Measurements from ENCODE around the gene MRPS14.
A peak's percentile ranks its signal among the peaks of the same experiment; 100 is the strongest.

MRPS14 gene

DNA sequence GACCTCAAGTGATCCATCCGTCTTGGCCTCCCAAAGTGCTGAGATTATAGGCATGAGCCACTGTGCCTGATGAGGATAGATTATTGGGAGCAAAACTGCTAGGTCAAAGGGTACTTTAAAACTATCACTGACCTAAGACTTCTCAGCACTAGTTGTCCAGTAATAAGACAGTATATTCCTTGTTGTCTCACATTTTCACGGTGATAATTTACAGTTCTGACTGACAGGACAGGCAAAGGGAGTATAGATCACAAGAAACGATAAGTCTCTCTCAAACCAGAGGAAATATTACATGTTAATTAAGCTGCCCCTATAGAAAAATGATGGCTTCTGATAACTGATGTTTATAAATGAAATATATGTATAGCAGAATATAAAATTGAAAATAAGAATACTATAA is 3.7 kb downstream of the MRPS14 start:
- DNase-seq = no peak

DNA sequence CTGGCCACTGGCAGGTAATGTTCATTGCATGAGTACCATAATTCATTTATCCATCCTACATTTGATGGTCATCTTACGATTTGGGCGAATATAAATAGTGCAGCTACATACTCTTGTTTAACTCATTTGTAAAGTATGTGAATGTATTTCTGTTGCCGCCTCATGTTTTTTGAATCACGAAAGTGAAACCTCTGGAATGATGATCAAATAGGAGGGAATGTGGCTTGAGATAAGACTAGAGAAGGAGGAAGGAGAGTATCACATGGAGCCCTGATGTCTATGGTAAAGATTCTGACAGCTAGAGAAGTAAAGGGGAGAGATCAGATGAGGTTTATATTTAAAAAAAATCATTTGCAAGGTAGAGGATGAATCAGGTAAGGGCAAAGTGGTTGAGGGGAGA is 8.0 kb downstream of the MRPS14 start:
- DNase-seq = no peak

DNA sequence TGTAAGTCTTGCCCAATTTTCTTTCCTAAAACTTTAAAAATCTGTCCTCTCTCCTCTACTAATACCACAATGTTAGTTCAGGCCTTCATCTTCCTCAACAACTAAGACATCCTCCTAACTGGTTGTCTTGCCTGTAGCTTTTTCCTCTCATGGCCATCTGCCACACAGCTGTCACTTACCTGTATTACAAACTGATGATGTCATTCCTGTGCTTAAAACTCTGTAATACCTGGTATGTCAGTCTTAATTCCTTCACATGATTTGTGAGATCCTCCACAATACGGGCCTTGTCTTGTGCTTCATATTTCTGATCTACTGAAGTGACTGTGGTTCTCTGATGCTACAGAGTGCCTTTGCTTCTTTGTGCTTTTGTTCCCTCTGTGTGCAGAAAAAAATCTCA is 9.8 kb downstream of the MRPS14 start:
- no peak for DNase-seq

DNA sequence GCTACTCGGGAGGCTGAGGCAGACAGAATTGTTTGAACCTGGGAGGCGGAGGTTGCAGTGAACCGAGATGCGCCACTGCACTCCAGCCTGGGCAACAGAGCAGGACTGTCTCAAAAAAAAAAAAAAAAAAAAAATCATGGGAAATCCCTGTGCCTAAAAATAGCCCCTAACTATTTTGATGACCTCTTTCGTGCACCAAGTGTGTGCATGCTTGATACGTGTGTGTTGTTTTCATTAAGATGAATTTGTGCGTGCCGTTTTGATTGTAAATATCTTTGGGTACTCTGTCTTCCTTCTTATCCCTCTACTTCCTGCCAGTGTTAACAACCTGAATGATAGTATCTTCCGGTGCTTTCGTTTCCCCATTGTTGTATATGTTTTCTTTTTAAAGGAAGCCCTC is 13.7 kb downstream of the MRPS14 start:
- DNase-seq = no peak

DNA sequence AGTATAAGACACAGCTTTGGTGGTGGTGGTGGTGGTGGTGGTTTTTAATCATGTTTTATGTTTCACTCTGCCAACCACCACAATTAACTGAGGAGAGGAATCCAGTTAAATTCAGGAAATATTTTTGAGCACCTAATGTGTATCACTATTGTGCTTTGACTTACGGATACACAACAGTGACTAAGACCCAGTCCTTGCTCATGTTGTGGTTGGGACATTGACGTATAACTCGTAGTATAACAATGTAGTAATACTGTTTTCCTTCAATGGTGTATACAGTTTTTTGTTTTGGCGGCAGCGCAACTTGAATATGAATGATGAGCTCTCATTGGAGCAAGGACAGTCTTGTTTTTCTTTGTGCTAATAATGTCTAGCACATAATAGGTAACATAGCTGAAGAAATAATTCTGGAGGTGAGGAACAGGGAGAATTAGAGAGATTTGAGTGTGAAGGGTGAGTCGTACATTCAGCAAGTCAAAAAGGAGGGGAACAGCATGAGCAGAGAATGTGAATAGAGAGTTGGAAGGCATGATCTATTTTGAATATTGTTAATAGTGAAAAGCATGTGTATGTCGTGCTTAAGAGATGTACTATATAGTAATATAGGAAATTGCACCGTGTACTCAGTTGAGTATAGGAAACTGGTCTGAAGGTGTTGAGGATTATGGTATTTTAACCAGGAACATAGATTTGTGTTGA is 18.0 kb downstream of the MRPS14 start:
- DNase-seq = no peak

DNA sequence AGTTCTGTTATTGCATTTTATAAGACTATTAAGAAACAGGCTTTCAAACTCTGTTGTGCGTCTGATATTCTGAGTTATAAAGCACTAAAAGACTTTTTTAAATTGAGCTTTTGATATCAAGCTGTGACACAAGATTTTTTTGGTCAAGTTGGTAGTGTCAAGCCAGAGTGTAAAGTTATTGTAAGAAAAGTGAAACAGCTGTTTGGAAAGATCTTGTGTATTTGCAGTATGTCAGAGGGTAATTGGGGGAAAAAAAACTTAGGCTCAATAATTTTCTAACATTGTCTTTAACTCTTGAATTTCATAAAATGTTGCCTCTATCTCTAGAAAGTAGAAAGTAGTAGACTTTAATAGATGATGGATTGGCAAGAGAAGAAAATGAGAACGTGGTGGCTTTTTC is 19.7 kb downstream of the MRPS14 start:
- no peak for DNase-seq

DNA sequence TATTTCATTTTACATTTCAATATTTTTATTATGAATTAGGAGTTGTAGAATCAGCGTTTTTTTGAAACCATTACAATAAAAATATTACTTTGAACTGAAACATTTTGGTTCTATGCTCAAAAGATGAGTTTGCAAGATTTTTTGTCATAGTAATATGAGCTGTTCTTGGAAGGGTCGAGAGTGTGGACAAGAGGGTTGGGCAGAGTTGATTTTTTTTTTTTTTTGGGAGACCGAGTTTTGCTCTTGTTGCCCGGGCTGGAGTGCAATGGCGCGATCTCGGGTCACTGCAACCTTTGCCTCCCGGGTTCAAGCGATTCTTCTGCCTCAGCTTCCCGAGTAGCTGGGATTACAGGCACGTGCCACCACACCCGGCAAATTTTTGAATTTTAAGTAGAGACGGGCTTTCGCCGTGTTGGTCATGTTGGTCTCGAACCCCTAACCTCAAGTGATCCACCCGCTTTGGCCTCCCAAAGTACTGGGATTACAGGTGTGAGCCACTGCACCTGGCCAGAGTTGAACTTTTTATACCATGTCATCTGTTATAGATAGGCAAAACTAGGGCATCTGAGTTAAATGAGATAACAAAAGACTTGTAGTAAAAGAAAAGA is 20.2 kb downstream of the MRPS14 start:
- DNase-seq = no peak

DNA sequence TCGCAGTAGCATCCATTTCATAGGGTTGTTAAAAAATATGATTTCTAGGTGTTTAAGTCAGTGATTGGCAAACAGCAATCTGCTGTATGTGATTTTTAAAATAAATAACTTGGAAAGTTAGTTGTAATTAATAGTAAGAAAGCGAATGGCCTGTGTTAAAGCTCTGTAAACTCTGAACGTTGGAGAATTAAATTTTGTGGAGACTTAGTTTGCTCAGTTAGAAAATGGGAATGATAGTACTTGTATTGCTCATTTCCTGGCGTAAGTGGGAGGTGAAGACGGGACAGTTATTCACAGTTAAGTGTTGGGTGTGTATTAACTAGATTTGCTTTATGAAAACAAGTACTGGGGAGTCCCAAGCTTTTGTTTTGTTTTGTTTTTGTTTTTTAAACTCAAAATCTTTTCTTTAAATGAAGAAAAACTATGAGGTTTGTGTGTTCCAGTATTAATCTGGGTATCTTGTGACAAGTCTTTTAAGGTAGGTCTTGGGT is 22.5 kb downstream of the MRPS14 start:
- no peak for DNase-seq

DNA sequence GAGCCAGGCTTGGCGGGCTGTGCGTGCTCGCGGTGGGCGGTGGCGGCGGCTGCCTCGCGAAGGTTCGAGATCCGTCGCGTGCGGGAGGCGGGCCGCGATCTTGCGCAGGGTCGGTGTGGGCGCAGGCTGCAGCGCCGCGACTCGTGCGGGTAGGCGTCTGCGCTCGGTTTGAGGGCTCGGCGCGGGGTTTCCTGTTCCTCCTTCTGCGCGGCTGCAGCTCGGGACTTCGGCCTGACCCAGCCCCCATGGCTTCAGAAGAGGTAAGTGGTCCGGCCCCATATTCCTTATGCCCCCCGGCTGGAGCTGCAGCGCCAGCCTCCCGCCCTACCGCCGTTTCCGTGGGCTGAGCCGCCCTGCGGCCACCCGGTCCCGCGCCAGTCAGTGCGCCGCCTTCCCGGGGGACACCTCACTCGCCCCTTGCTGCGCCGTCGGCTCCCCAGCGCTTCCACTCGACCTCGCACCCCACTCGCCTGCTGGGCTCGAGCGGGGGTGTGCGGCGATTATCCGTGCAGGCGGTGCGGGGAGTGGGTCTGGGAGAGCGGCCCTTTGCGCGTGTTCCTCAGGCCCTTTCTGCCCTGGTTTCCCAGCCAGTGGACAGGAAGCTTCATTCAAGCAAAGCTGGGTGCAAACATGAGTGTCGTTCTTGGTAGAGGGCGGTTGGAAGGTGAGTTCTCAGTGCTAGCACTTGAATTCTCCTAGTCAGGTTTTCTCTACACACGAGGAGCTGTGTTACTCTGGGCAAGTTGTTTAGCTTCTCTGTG is 23.1 kb downstream of the MRPS14 start, which contains the start of gene CACYBP:
CACYBP (plus strand) TSS at position 12 of the 761 bp plus-strand sequence; CDS start at position 246, 234 bp downstream.
- DNase-seq = no peak

DNA sequence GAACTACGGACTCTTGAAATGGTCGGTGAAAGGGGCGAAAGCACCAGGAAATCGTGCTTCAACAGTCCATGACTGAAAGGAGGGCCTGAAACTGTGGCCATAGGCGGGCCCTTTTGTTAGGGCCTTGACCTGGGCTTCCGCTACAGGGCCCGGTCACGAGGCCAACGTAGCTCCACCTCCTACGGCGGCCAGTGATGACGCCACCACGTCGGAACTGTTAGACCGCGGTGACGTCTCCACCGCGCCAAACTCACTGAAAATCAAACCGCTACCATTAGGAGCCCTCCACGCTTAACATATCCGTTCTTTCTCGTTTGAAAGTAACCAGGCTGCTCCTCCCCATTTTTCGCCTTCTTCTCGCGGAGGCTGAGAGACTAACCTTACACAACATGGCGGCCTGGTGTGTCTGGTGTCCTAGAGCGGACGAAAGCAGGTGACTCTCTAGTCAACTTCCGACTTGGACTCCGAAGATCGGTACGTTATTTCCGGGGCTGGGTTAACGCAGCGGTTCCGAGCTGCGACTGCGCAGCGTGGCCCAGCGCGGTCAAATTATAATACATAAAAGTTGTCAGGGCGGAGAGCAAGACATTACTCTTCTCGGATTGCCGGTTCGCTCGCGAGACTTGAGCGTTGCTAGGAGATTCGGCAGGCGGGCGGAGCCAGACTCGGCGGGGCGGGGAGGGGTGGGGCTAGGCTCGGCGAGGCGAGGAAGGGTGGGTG is 23.8 kb downstream of the MRPS14 start:
- DNase-seq = peak; percentile 99

DNA sequence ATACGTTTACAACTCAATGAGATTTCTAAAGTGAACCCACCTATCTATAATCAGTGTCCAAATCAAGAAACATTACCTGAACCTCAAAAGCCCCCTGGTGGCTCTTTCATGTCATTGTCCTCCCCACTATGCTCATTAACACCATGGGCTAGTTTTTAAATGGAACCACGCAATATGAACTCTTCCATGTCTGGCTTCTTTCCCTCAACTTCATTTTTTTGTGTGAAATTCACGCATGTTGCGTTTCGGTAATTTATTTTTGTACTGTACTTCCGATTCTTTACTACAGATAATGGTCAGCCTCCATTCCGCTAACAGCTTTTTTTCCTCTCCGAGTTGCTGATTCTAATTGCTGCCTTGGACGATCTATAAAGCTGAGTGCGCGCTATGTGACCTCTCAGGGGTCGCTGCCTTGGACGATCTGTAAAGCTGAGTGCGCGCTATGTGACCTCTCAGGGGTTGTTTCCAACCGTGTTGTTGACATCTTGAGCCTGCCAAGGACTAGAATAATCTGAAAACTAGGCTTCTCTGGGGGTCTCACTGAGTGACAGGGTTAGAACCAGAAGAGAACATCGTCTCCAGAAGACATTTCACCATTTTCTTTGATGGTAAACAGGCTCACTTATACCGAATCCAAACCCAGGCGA is 24.5 kb downstream of the MRPS14 start:
- DNase-seq = no peak

DNA sequence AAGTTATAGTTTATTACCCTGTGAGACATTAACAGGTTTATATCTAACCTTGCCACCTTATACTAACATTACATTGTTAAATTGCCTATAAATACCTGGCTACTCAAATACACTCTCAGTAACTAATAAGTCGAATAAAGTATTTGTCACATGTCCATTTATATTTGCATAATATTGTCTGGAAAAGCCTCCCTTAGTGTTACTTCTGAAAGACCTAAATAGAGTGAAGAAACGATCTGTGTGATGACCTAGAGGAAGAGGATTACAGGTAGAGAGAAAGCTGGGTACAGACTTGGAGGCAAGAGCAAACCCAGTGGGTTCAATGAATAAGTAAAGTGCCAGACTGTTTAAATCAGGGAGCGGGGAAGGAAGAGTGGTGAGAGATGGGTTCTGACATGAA is 26.2 kb downstream of the MRPS14 start:
- no peak for DNase-seq

DNA sequence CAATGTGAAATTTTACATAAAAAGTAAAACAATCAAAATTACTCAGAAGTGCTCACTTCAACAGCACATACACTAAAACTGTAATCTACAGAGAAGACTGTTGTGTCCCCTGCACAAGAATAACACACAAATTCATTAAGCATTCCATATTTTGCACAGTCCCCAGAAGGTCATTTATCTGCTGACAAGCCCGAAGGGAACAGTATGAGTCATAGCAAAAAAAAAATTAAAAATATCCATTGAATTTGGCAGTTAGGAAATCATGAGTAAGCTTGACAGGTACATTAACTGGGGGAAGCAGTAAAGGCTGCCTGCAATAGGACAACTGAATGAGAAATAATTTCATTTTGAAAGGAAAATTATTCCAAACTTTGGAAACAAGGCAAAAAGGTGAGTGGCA is 26.7 kb downstream of the MRPS14 start:
- no peak for DNase-seq

DNA sequence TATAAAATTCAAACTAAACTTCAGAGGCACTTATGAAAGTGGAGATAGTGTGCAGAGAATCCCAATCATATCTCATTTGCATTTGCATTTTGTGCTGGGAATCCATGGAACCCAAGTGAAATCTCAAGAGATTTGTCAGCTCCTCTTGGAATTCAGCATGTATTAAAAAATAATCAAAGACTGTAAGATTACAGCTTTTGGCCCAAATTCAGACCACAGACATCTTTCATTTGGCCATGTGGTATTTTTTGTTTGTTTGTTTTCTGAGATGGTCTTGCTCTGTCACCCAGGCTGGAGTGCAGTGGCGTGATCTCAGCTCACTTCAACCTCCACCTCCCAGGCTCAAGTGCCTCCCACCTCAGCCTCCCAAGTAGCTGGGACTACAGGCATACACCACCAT is 27.3 kb downstream of the MRPS14 start:
- DNase-seq = no peak

DNA sequence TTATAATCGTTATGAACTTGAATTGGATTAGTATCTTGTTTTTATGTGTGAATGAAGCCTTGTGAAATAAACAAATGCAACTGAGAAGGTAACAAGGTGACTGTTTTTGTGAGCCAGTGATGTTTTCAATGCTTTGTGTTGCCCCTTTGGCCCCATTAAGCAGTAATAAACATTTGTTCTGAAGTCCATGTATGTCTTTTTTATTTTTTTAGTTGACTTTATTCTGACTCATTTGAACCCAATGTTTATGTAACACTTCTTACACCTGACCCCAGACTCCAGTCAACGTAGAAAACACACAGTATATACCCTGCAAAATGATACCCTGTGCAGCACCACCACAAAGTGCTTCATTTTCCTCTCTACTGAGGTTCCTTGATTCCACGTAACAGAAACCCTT is 28.1 kb downstream of the MRPS14 start:
- DNase-seq = no peak

DNA sequence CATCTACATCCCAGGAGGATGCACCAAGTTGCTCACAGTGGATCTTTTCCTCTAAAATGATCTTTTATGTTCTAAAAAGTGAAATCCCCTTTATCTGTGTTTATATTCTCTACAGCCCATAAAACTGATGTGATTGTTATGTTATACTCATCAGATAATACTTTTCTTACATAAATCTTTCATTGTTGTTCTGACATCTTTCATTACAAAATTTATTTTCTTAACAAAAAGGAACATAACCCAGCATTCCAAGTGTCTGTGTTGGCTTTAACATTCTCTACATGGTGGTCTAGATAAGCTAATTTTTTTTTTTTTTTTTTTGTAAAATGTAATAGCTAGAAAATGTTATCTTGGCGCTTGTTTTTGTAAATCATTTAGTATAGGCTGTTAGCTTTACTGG is 31.8 kb downstream of the MRPS14 start:
- DNase-seq = no peak

DNA sequence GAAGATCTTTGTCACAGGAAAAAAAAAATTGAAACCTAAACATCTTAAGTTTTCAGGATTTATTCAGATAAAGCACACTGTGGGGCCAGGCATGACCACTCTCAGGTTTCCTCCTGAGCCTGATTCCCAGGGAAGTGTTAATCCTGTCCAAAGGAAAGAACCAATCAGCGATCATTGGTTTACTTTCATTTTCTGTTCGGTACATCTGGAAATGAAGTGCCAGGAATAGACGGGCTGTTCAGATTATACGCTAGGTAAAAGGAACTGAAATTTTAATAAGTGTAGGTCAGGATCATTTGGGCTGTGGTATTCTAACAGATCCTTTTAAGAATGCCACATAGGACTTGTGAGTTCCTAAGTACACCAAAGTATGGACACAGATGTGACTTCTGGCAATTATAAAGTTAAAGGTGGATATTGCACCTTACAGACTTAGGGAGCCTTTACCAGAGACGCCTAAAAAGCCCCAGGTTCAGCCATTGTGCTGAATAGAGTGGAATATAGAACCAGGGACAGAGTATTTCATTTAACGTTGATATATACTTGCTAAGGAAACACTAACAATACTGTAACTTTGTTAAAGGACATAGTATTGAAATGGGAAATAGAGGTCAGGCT is 32.7 kb downstream of the MRPS14 start:
- DNase-seq = no peak

DNA sequence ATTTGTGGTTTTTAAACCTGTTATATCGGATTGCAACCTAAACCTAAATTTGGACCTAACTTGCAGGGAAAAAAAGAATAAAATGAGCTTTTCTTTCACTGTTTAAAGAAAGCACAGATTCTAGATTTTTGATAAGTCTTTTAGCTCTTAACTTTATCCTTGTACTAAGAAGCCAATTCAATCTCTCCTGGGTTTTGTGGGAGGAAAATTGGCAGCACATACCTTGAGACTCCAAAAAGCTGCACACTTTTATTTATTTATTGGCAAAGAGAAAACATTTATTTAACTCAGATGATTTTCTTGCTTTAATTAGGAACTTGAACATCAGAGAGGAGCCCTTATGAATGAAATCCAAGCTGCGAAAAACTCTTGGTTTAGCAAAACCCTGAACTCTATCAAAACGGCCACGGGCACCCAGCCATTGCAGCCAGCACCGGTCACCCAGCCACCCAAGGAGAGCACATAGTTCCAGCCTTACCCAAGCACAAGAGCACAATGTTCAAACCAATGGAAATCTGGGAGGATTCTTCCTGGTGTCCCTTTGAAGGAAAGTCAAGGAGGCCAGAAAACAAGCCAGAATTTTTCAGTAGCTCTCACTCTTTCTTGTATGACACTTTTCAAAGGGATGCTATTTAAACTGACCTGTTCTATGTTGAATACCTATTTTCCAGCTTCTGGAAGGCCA is 33.5 kb downstream of the MRPS14 start:
- no peak for DNase-seq

DNA sequence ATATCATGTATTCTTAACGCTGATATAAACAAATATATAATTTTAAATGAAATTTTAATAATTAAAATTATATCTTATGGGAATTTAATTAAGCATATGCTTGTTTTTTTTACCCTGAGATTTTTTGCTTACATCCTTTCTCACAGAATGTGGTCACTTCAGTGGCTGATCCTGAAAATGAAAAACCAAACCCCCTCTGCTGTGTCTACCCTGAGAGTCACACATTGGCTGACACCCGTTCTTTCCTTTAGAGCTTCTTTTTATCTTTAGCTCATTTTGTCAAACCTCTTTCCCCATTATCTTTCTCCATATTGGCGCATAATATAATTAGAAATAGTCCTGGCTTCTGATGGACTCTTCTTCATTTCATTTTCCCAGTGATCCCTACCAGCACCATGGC is 34.2 kb downstream of the MRPS14 start:
- DNase-seq = no peak

DNA sequence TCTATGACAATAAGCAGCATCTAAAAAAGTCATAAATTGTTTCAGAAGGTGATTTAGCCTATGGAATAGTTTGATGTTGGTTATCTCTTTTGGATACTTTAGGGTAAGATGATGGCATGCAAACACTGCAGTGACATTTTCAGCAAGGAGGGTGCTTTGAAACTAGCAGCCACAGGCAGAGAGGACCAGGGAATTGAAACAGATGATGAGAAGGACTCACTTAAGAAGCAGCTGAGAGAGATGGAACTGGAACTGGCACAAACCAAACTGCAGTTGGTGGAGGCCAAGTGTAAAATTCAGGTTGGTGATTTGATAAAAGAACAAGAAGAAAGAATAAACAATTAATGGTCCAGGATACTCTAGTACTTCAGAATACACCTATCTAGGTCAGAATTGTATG is 34.7 kb downstream of the MRPS14 start:
- DNase-seq = no peak

DNA sequence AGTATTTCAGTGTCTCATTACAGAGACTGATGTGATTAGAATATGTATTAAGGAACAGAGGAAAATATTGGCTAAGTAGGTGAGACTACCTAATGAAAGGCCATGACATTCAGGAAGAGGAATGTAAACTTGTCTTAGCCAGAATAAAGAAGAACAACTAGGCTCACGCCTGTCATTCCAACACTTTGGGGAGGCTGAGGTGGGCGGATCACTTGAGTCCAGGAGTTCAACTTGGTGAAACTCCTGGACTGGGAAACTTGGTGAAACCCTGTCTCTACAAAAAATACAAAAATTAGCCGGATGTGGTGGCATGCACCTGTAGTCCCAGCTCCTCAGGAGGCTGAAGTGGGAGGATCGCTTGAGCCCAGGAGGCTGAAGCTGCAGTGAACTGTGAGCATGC is 38.3 kb downstream of the MRPS14 start:
- no peak for DNase-seq
